K562 (cell line): ENCODE measurements around the gene RALY. TPM values are rescaled to one million over a fixed set of nuclear protein-coding genes. Genes with fewer than 3 reads are reported as not detected.

ENCODE experiments used
- ATAC-seq: fragments of 200-7000 bp; cut with Tn5 transposase; 3 replicates; pipeline ENCODE4 v1.9.1; 2020; ENCODE audit warnings: moderate library complexity
- BruUV-seq: library from RNA; stranded (reverse); fragments of 400-500 nt; replicated peaks from 2 replicates; lab custom pipeline; 2021; lab: Mats Ljungman, UMichigan
- CTCF ChIA-PET: fragments of 300-600 bp; formaldehyde crosslinking; extraction: SDS; loops from one replicate; lab custom pipeline; 2021; ENCODE audit warnings: low intra/inter-chr PET ratio; lab: Yijun Ruan, JAX
- POLR2A ChIA-PET: fragments of 300-600, 350-650 bp; sonication (Branson Sonifier 250); formaldehyde crosslinking; extraction: SDS; loops from one replicate; lab custom pipeline; 2021; ENCODE audit warnings: antibody characterized with exemption, inconsistent platforms; lab: Yijun Ruan, JAX
- DNase-seq, 4 experiments: peaks; one replicate each; pipeline versions ENCODE4 v3.0.0 to v3.0.0-alpha.2; 2011 to 2018; ENCODE audit warnings: low spot score in 3 of 4, mixed read lengths in 3 of 4; ENCODE audit errors: extremely low read depth in 1 of 4
- FAIRE-seq: peaks from 2 replicates; lab custom pipeline; 2011; peaks lifted over from hg19 to GRCh38; lab: Jason Lieb, UNC
- H2AFZ ChIP-seq: 2 replicates; pipeline ENCODE4 v1.6.0; 2011; ENCODE audit warnings: low read depth, low read length, control low read depth, inconsistent platforms
- H3K27ac ChIP-seq: fragments of 200-600 bp; 3 replicates; pipeline ENCODE4 v1.8.0; 2011; ENCODE audit warnings: low read depth, mild to moderate bottlenecking, control low read depth, inconsistent platforms, low read length, moderate library complexity, mixed read lengths; ENCODE audit errors: extremely low read depth
- H3K27me3 ChIP-seq, 2 experiments: fragments of 300-600 bp in 1 of 2; 2 replicates in 1 of 2; 3 replicates in 1 of 2; pipeline versions ENCODE4 v1.6.0 to v1.8.0; 2011; ENCODE audit warnings: inconsistent platforms in 2 of 2, low read length in 2 of 2, mild to moderate bottlenecking in 1 of 2, mixed read lengths in 1 of 2, moderate library complexity in 1 of 2; ENCODE audit not compliant: control insufficient read depth in 2 of 2, insufficient read depth in 2 of 2
- H3K36me3 ChIP-seq: fragments of 300-600 bp; 3 replicates; pipeline ENCODE4 v1.8.0; 2011; ENCODE audit warnings: mild to moderate bottlenecking, low read length, inconsistent platforms; ENCODE audit not compliant: control insufficient read depth, insufficient read depth
- H3K4me1 ChIP-seq, 2 experiments: fragments of 200-600 bp in 1 of 2; replicated peaks in 1 of 2; 2 replicates in 1 of 2; 3 replicates in 1 of 2; pipeline versions ENCODE4 v1.5.1 to v1.8.0; 2011; ENCODE audit warnings: inconsistent platforms in 2 of 2, low read length in 2 of 2, mild to moderate bottlenecking in 1 of 2, mixed read lengths in 1 of 2, moderate library complexity in 1 of 2; ENCODE audit not compliant: control insufficient read depth in 2 of 2, insufficient read depth in 2 of 2
- H3K4me2 ChIP-seq: 2 replicates; pipeline ENCODE4 v1.6.1; 2011; ENCODE audit warnings: low read length, control low read depth, inconsistent platforms, mixed read lengths; ENCODE audit not compliant: insufficient read depth
- H3K4me3 ChIP-seq: fragments of 200-600 bp; sonication (generic), shearing (Covaris generic); 2 replicates; pipeline ENCODE4 v1.5.1; 2016; ENCODE audit warnings: control low read depth, inconsistent platforms
- H3K79me2 ChIP-seq: fragments of 200-600 bp; 3 replicates; pipeline ENCODE4 v1.8.0; 2011; ENCODE audit warnings: low read length, inconsistent platforms; ENCODE audit not compliant: control insufficient read depth, insufficient read depth
- H3K9ac ChIP-seq, 2 experiments: 2 replicates each; pipeline versions ENCODE4 v1.6.0 to v1.6.1; 2011; ENCODE audit warnings: low read depth in 2 of 2, low read length in 2 of 2, control low read depth in 1 of 2, inconsistent platforms in 1 of 2, mild to moderate bottlenecking in 1 of 2, mixed read lengths in 1 of 2; ENCODE audit not compliant: insufficient read depth in 1 of 2
- H3K9me1 ChIP-seq: one replicate; pipeline ENCODE4 v1.6.0; 2011; ENCODE audit warnings: inconsistent platforms, mild to moderate bottlenecking, low read length, moderate library complexity; ENCODE audit not compliant: control insufficient read depth, insufficient read depth
- H3K9me3 ChIP-seq: replicated peaks from 2 replicates; pipeline ENCODE4 v1.5.1; 2011; ENCODE audit warnings: low read depth, low read length, inconsistent platforms; ENCODE audit not compliant: control insufficient read depth, insufficient read depth
- H4K20me1 ChIP-seq: replicated peaks from 2 replicates; pipeline ENCODE4 v1.6.1; 2011; ENCODE audit warnings: low read length, inconsistent platforms, mixed read lengths; ENCODE audit not compliant: control insufficient read depth, insufficient read depth
- CBX2 ChIP-seq: fragments of 200-600 bp; sonication (generic); IDR thresholded peaks from one replicate; pipeline ENCODE4 v1.6.1; 2012; ENCODE audit warnings: mild to moderate bottlenecking, low read length, inconsistent platforms; ENCODE audit not compliant: insufficient read depth, poor library complexity, severe bottlenecking
- ERF ChIP-seq: fragments of 450-650 bp; formaldehyde crosslinking; IDR thresholded peaks from 2 replicates; pipeline ENCODE4 v1.4.0; 2020; ENCODE audit warnings: mild to moderate bottlenecking, mixed read lengths
- HNRNPUL1 ChIP-seq: fragments of 200-400 bp; formaldehyde crosslinking; IDR thresholded peaks from 2 replicates; pipeline ENCODE4 v1.6.1; 2017; ENCODE audit warnings: low read length
- PYGO2 ChIP-seq: fragments of 450-650 bp; IDR thresholded peaks from 2 replicates; pipeline ENCODE4 v1.6.1; 2016; ENCODE audit warnings: mild to moderate bottlenecking, missing genetic modification characterization, moderate library complexity, missing compliant biosample characterization
- SREBF2 ChIP-seq: sonication (generic); formaldehyde crosslinking; IDR thresholded peaks from 2 replicates; pipeline ENCODE4 v1.4.0; 2020; ENCODE audit warnings: mild to moderate bottlenecking, missing genetic modification reagents
- TCF15 ChIP-seq: fragments of 250-450 bp; sonication (Bioruptor Pico); IDR thresholded peaks from 2 replicates; pipeline ENCODE4 v1.8.0; 2022; ENCODE audit warnings: moderate library complexity, mild to moderate bottlenecking, inconsistent platforms
- ZNF121 ChIP-seq: sonication (generic); formaldehyde crosslinking; conservative IDR thresholded peaks from 2 replicates; pipeline ENCODE4 v1.8.0; 2022; ENCODE audit warnings: missing genetic modification reagents
- ZNF165 ChIP-seq: fragments of 250-450 bp; sonication (Bioruptor Pico); IDR thresholded peaks from 2 replicates; pipeline ENCODE4 v1.4.0; 2020; ENCODE audit warnings: borderline replicate concordance
- ZNF311 ChIP-seq: fragments of 250-450 bp; sonication (Bioruptor Pico); IDR thresholded peaks from 2 replicates; pipeline ENCODE4 v1.4.0; 2020; ENCODE audit warnings: mild to moderate bottlenecking, moderate library complexity
- WGBS: fragments of 100-300 bp; shearing (Covaris generic); methylation state at CpG from one replicate; pipeline ENCODE4 v1.1.6; 2016; ENCODE audit warnings: low coverage, mixed read lengths; ENCODE audit not compliant: insufficient coverage; ENCODE audit errors: missing lambda C conversion rate; 5-methylcytosine and 5-hydroxymethylcytosine counted together
- in situ Hi-C: fragments of 300-500 bp; cut with MboI; formaldehyde crosslinking; loops from 4 replicates; pipeline ENCODE4 v1.15.0; 2018; ENCODE audit warnings: inconsistent platforms, mixed read lengths
- intact Hi-C: fragments of 100-400 bp; cut with micrococcal nuclease; formaldehyde crosslinking; loops from 2 replicates; pipeline ENCODE4 v1.14.2; 2022
- polyA plus RNA-seq, 8 experiments: library from polyadenylated mRNA; depleted of rRNA in 4 of 8; stranded (reverse) in 5 of 8; unstranded in 3 of 8; fragments of >200 nt; fragmentation: Nextera tagmentation in 2 of 8; fragmentation: Illumina TruSeq in 1 of 8; extraction: Ambion mirVana in 2 of 8; extraction: Trizol in 1 of 8; gene quantifications; 2 replicates each; pipeline versions ENCODE4 v1.2.1 to v1.2.3, GENCODE V29; 2011 to 2014; ENCODE audit warnings: inconsistent platforms in 1 of 8, missing spikeins in 1 of 8
- total RNA-seq, 7 experiments: library from RNA; depleted of rRNA in 6 of 7; stranded (reverse); fragments of >200 nt in 6 of 7; fragmentation: Illumina TruSeq in 2 of 7; extraction: Trizol in 2 of 7; gene quantifications; 2 replicates each; pipeline versions ENCODE4 v1.2.1 to v1.2.3, GENCODE V29; 2011 to 2021; ENCODE audit warnings: low replicate concordance in 1 of 7
- TF ChIP-seq, protein P1 (sequence below): sonication (generic); formaldehyde crosslinking; IDR thresholded peaks from 2 replicates; pipeline ENCODE4 v1.8.0; 2022; ENCODE audit warnings: missing genetic modification reagents, mild to moderate bottlenecking, moderate library complexity, borderline replicate concordance
- TF ChIP-seq, protein P2 (sequence below), 3 experiments: fragments of 200-800 bp in 1 of 3; fragments of 250-450 bp in 1 of 3; fragments of 450-650 bp in 1 of 3; sonication (Bioruptor Pico) in 1 of 3; sonication (Bioruptor generic) in 1 of 3; formaldehyde crosslinking in 1 of 3; IDR thresholded peaks; 2 replicates each; pipeline versions ENCODE4 v1.6.1 to v1.8.0; 2016 to 2022; ENCODE audit warnings: mild to moderate bottlenecking in 2 of 3, missing genetic modification characterization in 2 of 3, missing compliant biosample characterization in 1 of 3, moderate library complexity in 1 of 3

RALY gene
- total and polyA plus RNA-seq, 9 of the 15 experiments (the other 6 are each of a cell fraction or from before 2014, with no cell fraction given) = 0.80 to 207 (median 128) TPM

DNA sequence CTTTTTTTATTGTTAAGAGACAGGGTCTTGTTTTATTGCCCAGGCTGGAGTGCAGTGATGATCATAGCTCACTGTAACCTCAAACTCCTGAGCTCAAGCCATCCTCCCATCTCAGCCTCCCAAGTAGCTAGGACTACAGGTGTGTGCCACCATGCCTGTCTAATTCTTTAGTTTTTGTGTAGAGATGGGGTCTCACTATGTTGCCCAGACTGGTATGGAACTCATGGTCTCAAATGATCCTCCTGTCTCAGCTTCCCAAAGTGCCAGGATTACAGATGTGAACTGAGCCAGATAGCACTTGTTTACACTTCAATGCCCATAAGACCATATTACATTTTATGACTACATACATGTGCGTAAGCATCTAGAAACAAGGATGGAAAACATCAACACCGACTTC is 100.2 kb downstream of the RALY start:
- no peak overlapping the region for H2AFZ ChIP-seq
- no peak for TF ChIP-seq SREBF2 (CRISPR knock-in tag)
- peak; percentile 28; the same call in 1 of the 2 replicates for TF ChIP-seq ZNF121
- no peak overlapping the region for H3K27ac ChIP-seq
- no peaks in the 10 kb centered on the region for H3K9me3 ChIP-seq
- no peak for DNase-seq
- ChIA-PET POLR2A (interaction anchor here (0.9 to 1.7 kb wide), 4 partner anchors 12 to 19 kb away, joined by 3 to 6 read pairs (median 4); partner anchors contain the start of gene EIF2S2), CTCF (no interaction called here)
- no peak for FAIRE-seq
- WGBS = 87% methylated on average over 2 of the region's 2 CpGs
- no peak overlapping the region for H3K4me2 ChIP-seq
- ATAC-seq = no peak
- no peak overlapping the region for H3K9ac ChIP-seq
- H3K27me3 ChIP-seq = no peaks in the 10 kb centered on the region
- H3K79me2 ChIP-seq = peaks cover 39% of the 10 kb centered on the region
- peaks cover 7% of the 10 kb centered on the region; the same call in 1 of the 2 replicates for H4K20me1 ChIP-seq
- H3K4me1 ChIP-seq = no peaks in the 10 kb centered on the region; a peak in 1 of 5 replicates
- H3K4me3 ChIP-seq = no peak overlapping the region
- no peaks in the 10 kb centered on the region for H3K9me1 ChIP-seq
- in situ Hi-C loops = no loop called here
- H3K36me3 ChIP-seq = peaks cover 96% of the 10 kb centered on the region
- no TSS peak for BruUV-seq
- intact Hi-C loops = no loop called here

DNA sequence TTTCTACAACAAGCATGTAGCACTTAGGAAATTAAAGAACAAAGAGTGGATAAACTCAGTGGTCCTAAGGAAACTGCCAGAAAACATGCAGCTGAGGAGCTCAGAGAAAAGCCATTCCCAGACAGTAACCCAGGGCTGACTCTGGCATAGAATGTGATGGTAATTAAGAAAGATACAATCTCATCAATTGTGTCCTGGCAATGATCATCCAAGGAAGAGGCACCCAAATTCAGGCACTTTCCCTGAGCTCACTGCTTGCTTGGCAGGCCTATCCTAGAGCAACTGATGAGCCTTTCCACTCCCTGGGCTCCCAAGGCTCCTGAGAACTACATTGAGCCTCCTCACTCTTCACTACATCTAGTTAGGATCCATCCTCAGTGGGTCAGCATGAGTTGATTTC is 102.1 kb downstream of the RALY start:
- in situ Hi-C loops = no loop called here
- ChIA-PET POLR2A (interaction anchor here (0.7 to 3.7 kb wide), 7 partner anchors 10 to 238 kb away, joined by 3 to 24 read pairs (median 9); partner anchors contain the start of gene EIF2S2), CTCF (no interaction called here)
- DNase-seq (no peak), ATAC-seq (no peak), FAIRE-seq (no peak)
- BruUV-seq = no TSS peak
- Histone ChIP-seq H3K9ac (no peak overlapping the region), H3K4me3 (no peak overlapping the region), H4K20me1 (peaks cover 4% of the 10 kb centered on the region; the same call in 1 of the 2 replicates), H3K9me1 (no peaks in the 10 kb centered on the region), H3K4me1 (no peaks in the 10 kb centered on the region), H2AFZ (no peak overlapping the region), H3K27ac (no peak overlapping the region), H3K9me3 (no peaks in the 10 kb centered on the region), H3K36me3 (peaks cover 97% of the 10 kb centered on the region), H3K27me3 (no peaks in the 10 kb centered on the region), H3K4me2 (no peak overlapping the region), H3K79me2 (peaks cover 50% of the 10 kb centered on the region)
- intact Hi-C loops = no loop called here
- TF ChIP-seq HNRNPUL1 (no peak), TCF15 (CRISPR knock-in tag) (no peak), ZNF165 (CRISPR knock-in tag) (no peak), PYGO2 (no peak), CBX2 (no peak), ERF (CRISPR knock-in tag) (no peak), ZNF311 (CRISPR knock-in tag) (no peak)
- TF ChIP-seq, protein P1, sequence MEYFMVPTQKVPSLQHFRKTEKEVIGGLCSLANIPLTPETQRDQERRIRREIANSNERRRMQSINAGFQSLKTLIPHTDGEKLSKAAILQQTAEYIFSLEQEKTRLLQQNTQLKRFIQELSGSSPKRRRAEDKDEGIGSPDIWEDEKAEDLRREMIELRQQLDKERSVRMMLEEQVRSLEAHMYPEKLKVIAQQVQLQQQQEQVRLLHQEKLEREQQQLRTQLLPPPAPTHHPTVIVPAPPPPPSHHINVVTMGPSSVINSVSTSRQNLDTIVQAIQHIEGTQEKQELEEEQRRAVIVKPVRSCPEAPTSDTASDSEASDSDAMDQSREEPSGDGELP (CRISPR knock-in tag) = no peak
- TF ChIP-seq, protein P2, sequence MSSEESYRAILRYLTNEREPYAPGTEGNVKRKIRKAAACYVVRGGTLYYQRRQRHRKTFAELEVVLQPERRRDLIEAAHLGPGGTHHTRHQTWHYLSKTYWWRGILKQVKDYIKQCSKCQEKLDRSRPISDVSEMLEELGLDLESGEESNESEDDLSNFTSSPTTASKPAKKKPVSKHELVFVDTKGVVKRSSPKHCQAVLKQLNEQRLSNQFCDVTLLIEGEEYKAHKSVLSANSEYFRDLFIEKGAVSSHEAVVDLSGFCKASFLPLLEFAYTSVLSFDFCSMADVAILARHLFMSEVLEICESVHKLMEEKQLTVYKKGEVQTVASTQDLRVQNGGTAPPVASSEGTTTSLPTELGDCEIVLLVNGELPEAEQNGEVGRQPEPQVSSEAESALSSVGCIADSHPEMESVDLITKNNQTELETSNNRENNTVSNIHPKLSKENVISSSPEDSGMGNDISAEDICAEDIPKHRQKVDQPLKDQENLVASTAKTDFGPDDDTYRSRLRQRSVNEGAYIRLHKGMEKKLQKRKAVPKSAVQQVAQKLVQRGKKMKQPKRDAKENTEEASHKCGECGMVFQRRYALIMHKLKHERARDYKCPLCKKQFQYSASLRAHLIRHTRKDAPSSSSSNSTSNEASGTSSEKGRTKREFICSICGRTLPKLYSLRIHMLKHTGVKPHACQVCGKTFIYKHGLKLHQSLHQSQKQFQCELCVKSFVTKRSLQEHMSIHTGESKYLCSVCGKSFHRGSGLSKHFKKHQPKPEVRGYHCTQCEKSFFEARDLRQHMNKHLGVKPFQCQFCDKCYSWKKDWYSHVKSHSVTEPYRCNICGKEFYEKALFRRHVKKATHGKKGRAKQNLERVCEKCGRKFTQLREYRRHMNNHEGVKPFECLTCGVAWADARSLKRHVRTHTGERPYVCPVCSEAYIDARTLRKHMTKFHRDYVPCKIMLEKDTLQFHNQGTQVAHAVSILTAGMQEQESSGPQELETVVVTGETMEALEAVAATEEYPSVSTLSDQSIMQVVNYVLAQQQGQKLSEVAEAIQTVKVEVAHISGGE (CRISPR knock-in tag; IDR thresholded peaks at IDR 0.05) = no peak
